Activated CD4-positive, alpha-beta memory T cell treated with anti-CD3 and anti-CD28 coated beads, Interleukin-2, amount 10 ng/mL, durations not matched to agents 7 days and 5 days (primary cell): Measurements from ENCODE around the gene RPUSD3. TPM values are rescaled to one million over a fixed set of nuclear protein-coding genes. Genes with fewer than 3 reads are reported as not detected.

ENCODE experiments used
- CTCF ChIA-PET: fragments of 350-600 bp; sonication (Branson Sonifier 250); formaldehyde crosslinking; loops from one replicate; lab custom pipeline; 2021; ENCODE audit warnings: antibody characterized with exemption, inconsistent platforms; lab: Charles Lee
- POLR2A ChIA-PET: fragments of 350-600 bp; sonication (Branson Sonifier 250); formaldehyde crosslinking; loops from one replicate; lab custom pipeline; 2021; ENCODE audit warnings: antibody characterized with exemption; lab: Charles Lee
- DNase-seq: peaks from one replicate; pipeline ENCODE4 v3.0.0-alpha.2; 2020
- H3K27ac Mint-ChIP-seq: one replicate; pipeline ENCODE4 v1.8.0; 2021; ENCODE audit warnings: mild to moderate bottlenecking, mixed read lengths
- H3K27me3 Mint-ChIP-seq: one replicate; pipeline ENCODE4 v1.8.0; 2021; ENCODE audit warnings: mixed read lengths
- H3K36me3 Mint-ChIP-seq: one replicate; pipeline ENCODE4 v1.8.0; 2021; ENCODE audit warnings: low read depth, mixed read lengths
- H3K4me1 Mint-ChIP-seq: one replicate; pipeline ENCODE4 v1.8.0; 2021; ENCODE audit warnings: mixed read lengths
- H3K4me3 Mint-ChIP-seq: one replicate; pipeline ENCODE4 v1.8.0; 2021; ENCODE audit warnings: mild to moderate bottlenecking, mixed read lengths
- H3K9me3 Mint-ChIP-seq: one replicate; pipeline ENCODE4 v1.8.0; 2021; ENCODE audit warnings: mixed read lengths
- total RNA-seq, 2 experiments: library from RNA; stranded (reverse); gene quantifications; one replicate each; pipeline ENCODE4 v1.2.3, GENCODE V29; 2021

The RPUSD3 gene
- total RNA-seq, 2 experiments from 2014 or later: 51.5 to 53.6 TPM

- H3K27ac Mint-ChIP-seq: peak overlapping the region; percentile 93
- H3K9me3 Mint-ChIP-seq: no peaks in the 10 kb centered on the region
- peaks cover 54% of the 10 kb centered on the region for H3K4me1 Mint-ChIP-seq
- ChIA-PET POLR2A (interaction anchor here (0.6 to 9.4 kb wide), 16 partner anchors 9 to 444 kb away, joined by 3 to 137 read pairs (median 4); partner anchors contain the start of genes ARPC4, BRPF1, CAMK1 and CRELD1), CTCF (interaction anchor here (0.5 to 2.9 kb wide), 13 partner anchors 12 to 351 kb away, joined by 3 to 20 read pairs (median 4); partner anchors contain the start of genes ARPC4, CRELD1 and TADA3)
- peak overlapping the region; percentile 86 for H3K4me3 Mint-ChIP-seq
- H3K27me3 Mint-ChIP-seq: no peaks in the 10 kb centered on the region
- DNase-seq: peak; percentile 59
- peaks cover 71% of the 10 kb centered on the region for H3K36me3 Mint-ChIP-seq
These were observed 35.3 kb downstream of the RPUSD3 start for GRCh38 chr3:9808345-9809037.

DNA sequence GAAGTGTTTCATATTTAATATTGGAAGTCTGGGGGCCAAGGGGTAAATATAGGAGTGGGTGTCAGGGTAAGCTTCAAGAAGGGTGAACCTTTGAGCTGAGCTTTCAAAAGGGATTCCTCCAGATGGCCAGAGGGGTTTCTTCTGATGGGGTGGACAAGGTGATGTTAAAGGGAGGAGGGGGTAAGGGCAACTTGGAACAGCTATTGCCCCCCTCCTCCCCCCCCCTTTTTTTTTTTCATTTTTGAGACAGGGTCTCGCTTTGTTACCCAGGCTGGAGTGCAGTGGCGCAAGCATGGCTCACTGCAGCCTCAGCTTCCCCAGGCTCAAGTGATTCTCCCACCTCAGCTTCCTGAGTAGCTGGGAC, 35.8 kb downstream of the RPUSD3 start:
- DNase-seq: no peak
- H3K36me3 Mint-ChIP-seq: peaks cover 71% of the 10 kb centered on the region
- H3K9me3 Mint-ChIP-seq: no peaks in the 10 kb centered on the region
- H3K4me3 Mint-ChIP-seq: no peak overlapping the region
- POLR2A ChIA-PET: interaction anchor here (0.9 to 9.4 kb wide), 12 partner anchors 8 to 159 kb away, joined by 3 to 137 read pairs (median 5); partner anchors contain the start of genes ARPC4, BRPF1, CAMK1 and CRELD1
- H3K4me1 Mint-ChIP-seq: peaks cover 59% of the 10 kb centered on the region
- CTCF ChIA-PET: interaction anchor here (0.8 to 2.9 kb wide), 11 partner anchors 12 to 352 kb away, joined by 3 to 20 read pairs (median 4); partner anchors contain the start of genes ARPC4 and TADA3
- no peaks in the 10 kb centered on the region for H3K27me3 Mint-ChIP-seq
- H3K27ac Mint-ChIP-seq: peak overlapping the region; percentile 93

- H3K9me3 Mint-ChIP-seq: no peaks in the 10 kb centered on the region
- POLR2A ChIA-PET: interaction anchor here (1.3 to 9.4 kb wide), 4 partner anchors 13 to 126 kb away, joined by 3 to 137 read pairs (median 4); partner anchors contain the start of genes ARPC4, CRELD1 and TADA3
- H3K27me3 Mint-ChIP-seq: no peaks in the 10 kb centered on the region
- no peak overlapping the region for H3K4me3 Mint-ChIP-seq
- H3K36me3 Mint-ChIP-seq: peaks cover 73% of the 10 kb centered on the region
- peaks cover 59% of the 10 kb centered on the region for H3K4me1 Mint-ChIP-seq
- peak overlapping the region; percentile 93 for H3K27ac Mint-ChIP-seq
- CTCF ChIA-PET: interaction anchor here (0.8 to 2.1 kb wide), 4 partner anchors 11 to 87 kb away, joined by 3 to 6 read pairs (median 5); no protein-coding TSS in a partner anchor
- no peak for DNase-seq
These were observed 36.9 kb downstream of the RPUSD3 start for GRCh38 chr3:9806688-9807589.

DNA sequence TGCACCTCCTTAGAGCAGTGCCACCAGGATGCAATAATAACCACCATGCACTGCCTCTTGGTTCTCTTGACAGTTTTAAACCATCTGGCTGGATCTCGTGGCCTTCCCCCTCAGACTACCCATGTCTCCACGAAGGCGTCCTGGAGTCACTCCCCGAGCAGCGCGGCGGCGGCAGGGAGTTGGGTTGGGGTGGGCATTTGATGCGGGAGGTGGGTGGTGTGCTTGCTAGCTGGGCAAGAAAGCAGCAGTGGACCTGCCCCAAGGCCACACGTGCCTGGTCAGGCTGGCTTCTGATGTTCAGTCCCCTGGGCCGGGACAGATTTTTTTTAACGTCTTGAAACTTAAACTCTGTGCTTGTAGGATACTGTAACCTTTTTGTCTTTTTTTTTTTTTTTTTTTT, 37.7 kb downstream of the RPUSD3 start:
- DNase-seq: no peak
- H3K36me3 Mint-ChIP-seq: peaks cover 71% of the 10 kb centered on the region
- POLR2A ChIA-PET: interaction anchor here (1.4 to 9.4 kb wide), 3 partner anchors 12 to 69 kb away, joined by 3 to 137 read pairs (median 4); partner anchors contain the start of genes ARPC4 and TADA3
- no peaks in the 10 kb centered on the region for H3K9me3 Mint-ChIP-seq
- H3K27me3 Mint-ChIP-seq: no peaks in the 10 kb centered on the region
- H3K4me3 Mint-ChIP-seq: no peak overlapping the region
- CTCF ChIA-PET: no interaction called here
- H3K27ac Mint-ChIP-seq: no peak overlapping the region
- peaks cover 52% of the 10 kb centered on the region for H3K4me1 Mint-ChIP-seq

- Mint-ChIP-seq H3K36me3 (peaks cover 73% of the 10 kb centered on the region), H3K4me3 (no peak overlapping the region), H3K4me1 (peaks cover 44% of the 10 kb centered on the region), H3K9me3 (no peaks in the 10 kb centered on the region), H3K27me3 (no peaks in the 10 kb centered on the region), H3K27ac (no peak overlapping the region)
- DNase-seq: no peak
- ChIA-PET CTCF (interaction anchor here (0.6 to 1.5 kb wide), 4 partner anchors 22 to 178 kb away, joined by 3 to 7 read pairs (median 4); partner anchors contain the start of gene CRELD1), POLR2A (interaction anchor here (0.8 to 9.4 kb wide), 5 partner anchors 11 to 68 kb away, joined by 3 to 137 read pairs (median 4); partner anchors contain the start of genes ARPC4, OGG1 and TADA3)
These were observed 38.8 kb downstream of the RPUSD3 start for GRCh38 chr3:9804996-9805395.

- H3K27ac Mint-ChIP-seq: no peak overlapping the region
- ChIA-PET POLR2A (interaction anchor here (1.0 to 9.4 kb wide), 5 partner anchors 10 to 72 kb away, joined by 3 to 137 read pairs (median 4); partner anchors contain the start of genes ARPC4, BRPF1, CAMK1 and TADA3), CTCF (no interaction called here)
- peaks cover 31% of the 10 kb centered on the region for H3K4me1 Mint-ChIP-seq
- DNase-seq: no peak
- H3K27me3 Mint-ChIP-seq: no peaks in the 10 kb centered on the region
- H3K9me3 Mint-ChIP-seq: no peaks in the 10 kb centered on the region
- no peak overlapping the region for H3K4me3 Mint-ChIP-seq
- H3K36me3 Mint-ChIP-seq: peaks cover 81% of the 10 kb centered on the region
These were observed 40.3 kb downstream of the RPUSD3 start for GRCh38 chr3:9803494-9803893.

- ChIA-PET CTCF (no interaction called here), POLR2A (interaction anchor here (0.8 kb wide), 1 partner anchor 13 kb away, joined by 3 read pairs; no protein-coding TSS in a partner anchor)
- H3K27me3 Mint-ChIP-seq: no peaks in the 10 kb centered on the region
- H3K4me1 Mint-ChIP-seq: peaks cover 27% of the 10 kb centered on the region
- DNase-seq: no peak
- no peak overlapping the region for H3K27ac Mint-ChIP-seq
- H3K4me3 Mint-ChIP-seq: no peak overlapping the region
- H3K36me3 Mint-ChIP-seq: peaks cover 79% of the 10 kb centered on the region
- no peaks in the 10 kb centered on the region for H3K9me3 Mint-ChIP-seq
These were observed 43.3 kb downstream of the RPUSD3 start for GRCh38 chr3:9800529-9800928.

DNA sequence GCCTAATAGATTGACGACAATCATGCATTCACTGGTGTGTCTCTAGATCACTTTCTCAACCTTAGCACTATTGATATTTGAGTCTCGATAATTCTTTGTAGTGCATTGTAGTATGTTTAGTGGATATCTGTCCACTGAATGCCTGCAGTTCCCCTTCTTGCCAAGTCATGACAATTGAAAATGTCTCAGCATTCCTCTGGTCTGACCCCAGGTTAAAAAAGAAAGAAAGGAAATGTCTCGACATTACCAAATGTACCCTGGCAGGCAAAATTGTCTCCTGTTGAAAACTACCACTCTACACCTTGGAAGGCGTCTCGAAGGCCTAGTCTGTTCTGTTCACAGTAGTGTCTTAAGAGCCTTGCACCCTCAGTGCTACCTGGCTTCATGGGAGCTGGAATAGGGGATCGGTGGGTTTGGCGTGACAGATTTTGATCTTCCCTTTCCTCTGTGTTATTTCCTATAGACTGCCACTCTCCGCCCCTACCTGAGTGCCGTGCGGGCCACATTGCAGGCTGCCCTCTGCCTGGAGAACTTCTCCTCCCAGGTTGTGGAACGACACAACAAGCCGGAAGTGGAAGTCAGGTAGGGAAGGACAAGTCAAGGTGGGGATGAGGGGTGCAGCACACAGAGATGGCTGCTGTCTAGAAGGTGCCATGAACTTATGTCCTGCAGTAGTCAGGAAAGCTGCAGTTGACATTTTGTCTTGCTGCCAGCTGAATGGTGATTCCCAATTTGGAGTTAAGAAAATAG, 46.4 kb downstream of the RPUSD3 start:
- Mint-ChIP-seq H3K36me3 (peaks cover 69% of the 10 kb centered on the region), H3K27ac (peak overlapping the region; percentile 10), H3K4me1 (peaks cover 37% of the 10 kb centered on the region), H3K9me3 (no peaks in the 10 kb centered on the region), H3K4me3 (no peak overlapping the region), H3K27me3 (no peaks in the 10 kb centered on the region)
- ChIA-PET CTCF (interaction anchor here (0.7 to 1.0 kb wide), 3 partner anchors 10 to 104 kb away, joined by 3 to 4 read pairs (median 3); no protein-coding TSS in a partner anchor), POLR2A (interaction anchor here (0.5 to 8.7 kb wide), 4 partner anchors 9 to 523 kb away, joined by 3 to 137 read pairs (median 3); partner anchors contain the start of genes SEC13 and TTLL3)
- no peak for DNase-seq

DNA sequence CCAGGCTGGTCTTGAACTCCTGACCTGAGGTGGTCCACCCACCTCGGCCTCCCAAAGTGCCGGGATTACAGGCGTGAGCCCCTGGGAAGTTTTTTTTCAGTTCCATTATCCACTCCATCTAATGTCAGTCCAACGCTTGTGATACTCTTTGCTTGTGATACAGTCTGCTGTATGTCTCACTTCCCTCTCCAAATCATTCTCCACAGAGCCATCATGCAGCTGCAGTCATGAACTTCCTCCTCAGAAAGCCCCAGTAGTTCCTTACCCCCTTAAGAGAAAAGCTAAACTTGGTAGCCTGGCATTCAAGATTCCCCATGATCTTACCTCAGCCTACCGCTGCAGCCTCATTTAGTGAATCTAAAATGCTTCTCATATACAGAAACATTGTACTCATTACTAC, 48.6 kb downstream of the RPUSD3 start:
- H3K9me3 Mint-ChIP-seq: no peaks in the 10 kb centered on the region
- CTCF ChIA-PET: interaction anchor here (1.5 kb wide), 1 partner anchor 68 kb away, joined by 4 read pairs; no protein-coding TSS in a partner anchor
- POLR2A ChIA-PET: interaction anchor here (1.1 to 8.7 kb wide), 2 partner anchors 11 to 138 kb away, joined by 3 to 137 read pairs; partner anchors contain the start of gene TTLL3
- H3K4me3 Mint-ChIP-seq: peak overlapping the region; percentile 35
- DNase-seq: no peak
- H3K4me1 Mint-ChIP-seq: peaks cover 55% of the 10 kb centered on the region
- H3K36me3 Mint-ChIP-seq: peaks cover 72% of the 10 kb centered on the region
- peak overlapping the region; percentile 47 for H3K27ac Mint-ChIP-seq
- no peaks in the 10 kb centered on the region for H3K27me3 Mint-ChIP-seq

- Mint-ChIP-seq H3K36me3 (peaks cover 69% of the 10 kb centered on the region), H3K27me3 (no peaks in the 10 kb centered on the region), H3K4me1 (peaks cover 59% of the 10 kb centered on the region), H3K4me3 (peak overlapping the region; percentile 97), H3K27ac (peak overlapping the region; percentile 58), H3K9me3 (no peaks in the 10 kb centered on the region)
- ChIA-PET POLR2A (interaction anchor here (0.9 to 8.7 kb wide), 5 partner anchors 12 to 398 kb away, joined by 4 to 137 read pairs (median 56); partner anchors contain the start of genes OGG1 and TTLL3), CTCF (interaction anchor here (1.5 kb wide), 1 partner anchor 67 kb away, joined by 4 read pairs; no protein-coding TSS in a partner anchor)
- no peak for DNase-seq
These were observed 49.4 kb downstream of the RPUSD3 start for GRCh38 chr3:9794400-9794799.

GRCh38 chr3:9793161-9793781, 50.5 kb downstream of the RPUSD3 start:
- H3K27me3 Mint-ChIP-seq: no peaks in the 10 kb centered on the region
- peak overlapping the region; percentile 97 for H3K4me3 Mint-ChIP-seq
- ChIA-PET POLR2A (interaction anchor here (0.7 to 8.7 kb wide), 30 partner anchors 13 to 527 kb away, joined by 3 to 137 read pairs (median 6); partner anchors contain the start of genes BRPF1, CAMK1, CRELD1 and EMC3), CTCF (interaction anchor here (0.6 to 1.9 kb wide), 10 partner anchors 13 to 407 kb away, joined by 3 to 20 read pairs (median 5); partner anchors contain the start of genes CRELD1, OGG1 and TTLL3)
- H3K36me3 Mint-ChIP-seq: peaks cover 68% of the 10 kb centered on the region
- H3K4me1 Mint-ChIP-seq: peaks cover 63% of the 10 kb centered on the region
- H3K9me3 Mint-ChIP-seq: no peaks in the 10 kb centered on the region
- peak overlapping the region; percentile 99 for H3K27ac Mint-ChIP-seq
- DNase-seq: peak; percentile 44
